HG03565 (cell line): ENCODE results near the gene NRF1.

ENCODE experiments used
- ATAC-seq: cut with Tn5 transposase; IDR thresholded peaks from one replicate; pipeline ENCODE4 v1.9.1; 2021; ENCODE audit warnings: mild to moderate bottlenecking, moderate library complexity; ENCODE audit not compliant: unreplicated experiment

The NRF1 gene

DNA sequence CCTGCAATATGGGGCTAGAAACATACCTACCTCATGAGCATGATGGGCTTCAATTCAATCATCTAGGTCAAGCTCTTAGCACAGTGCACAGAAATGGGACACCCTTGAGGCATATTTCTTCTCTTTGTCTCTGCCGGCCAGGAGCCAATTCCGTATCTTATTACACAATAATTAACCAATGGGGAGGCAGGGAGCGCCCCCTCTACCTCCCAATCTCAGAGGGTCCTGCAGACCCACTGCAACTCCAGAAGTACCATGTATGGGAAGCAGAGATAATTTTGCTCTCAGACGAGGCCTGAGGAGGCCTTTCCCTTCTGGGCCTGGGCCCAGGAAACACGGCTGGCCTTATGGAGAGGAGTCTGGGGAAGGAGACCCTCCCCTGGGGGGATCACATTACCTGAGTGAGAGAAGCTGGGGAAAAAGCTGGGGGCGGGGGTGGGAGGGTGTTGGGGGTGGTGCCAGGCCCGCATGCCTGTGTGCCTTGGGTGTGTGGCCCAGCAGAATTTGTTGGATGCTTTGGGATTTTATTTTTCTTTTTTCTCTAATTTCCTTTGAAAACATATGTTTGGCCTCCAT, 185.8 kb downstream of the NRF1 start:
- no peak for ATAC-seq

DNA sequence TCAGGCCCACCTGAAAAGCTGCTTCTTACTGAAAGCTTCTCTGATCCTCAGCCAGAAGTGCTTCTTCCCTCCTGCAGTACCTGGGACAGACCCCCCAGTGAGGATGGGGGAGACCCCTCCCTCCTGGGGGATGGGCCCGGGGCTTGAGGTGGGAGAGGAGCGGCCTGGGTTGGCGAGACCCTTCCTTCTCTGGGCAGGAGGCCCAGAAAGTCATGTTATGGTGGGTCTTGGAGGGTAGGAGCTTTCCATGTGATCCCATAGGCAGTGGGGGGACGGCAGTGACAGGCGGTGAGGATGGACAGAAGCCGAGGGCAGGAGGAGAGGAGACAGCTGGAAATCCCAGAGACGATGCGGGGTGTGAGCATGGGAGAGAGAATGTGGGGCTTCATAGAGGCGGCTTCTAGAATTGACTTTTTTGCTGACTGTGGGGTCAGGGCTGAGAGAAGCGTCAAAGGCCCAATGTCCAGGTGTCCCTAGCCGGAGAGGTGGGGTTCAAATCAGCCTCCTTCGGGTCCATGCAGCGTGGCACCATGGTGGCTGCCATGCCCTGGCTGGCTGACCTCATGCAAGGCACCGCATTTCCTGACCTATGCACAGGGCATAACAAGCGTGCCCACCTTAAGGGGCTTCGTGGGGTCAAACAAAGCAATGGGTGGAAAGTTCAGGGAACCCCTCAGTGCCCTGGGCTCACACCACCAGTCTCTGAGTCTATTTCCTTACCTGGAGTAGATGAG, 187.3 kb downstream of the NRF1 start:
- ATAC-seq, result no peak

DNA sequence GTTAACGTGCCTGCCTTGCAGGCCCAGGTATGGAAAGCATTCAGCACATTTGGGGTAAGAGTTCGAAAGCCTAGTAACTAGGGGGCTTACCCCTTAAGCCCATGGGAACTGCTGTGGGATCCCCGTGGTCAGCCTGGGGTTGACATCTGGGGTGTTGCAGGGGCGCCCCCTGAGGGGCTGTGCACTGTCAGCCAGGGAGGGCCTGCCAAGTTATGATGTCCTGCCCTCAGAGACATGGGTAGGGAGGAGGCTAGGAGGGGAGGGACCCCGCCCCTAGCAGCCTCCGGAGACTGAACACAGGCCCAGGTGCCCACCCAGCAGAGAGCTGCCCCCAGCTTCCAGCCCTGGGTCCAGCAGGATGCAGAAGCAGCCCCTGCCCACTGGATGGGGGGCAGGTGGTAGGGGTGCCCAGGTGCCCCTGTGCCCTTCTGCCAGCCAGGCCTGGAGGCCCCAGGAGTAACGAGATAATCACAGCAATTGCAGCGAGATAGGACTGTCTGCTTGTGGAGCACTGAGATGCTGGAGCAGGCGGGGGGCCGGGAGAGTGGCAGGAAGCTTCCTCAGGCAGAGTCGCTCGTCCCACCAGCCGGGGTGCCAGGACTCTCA, 187.9 kb downstream of the NRF1 start:
- no peak for ATAC-seq

DNA sequence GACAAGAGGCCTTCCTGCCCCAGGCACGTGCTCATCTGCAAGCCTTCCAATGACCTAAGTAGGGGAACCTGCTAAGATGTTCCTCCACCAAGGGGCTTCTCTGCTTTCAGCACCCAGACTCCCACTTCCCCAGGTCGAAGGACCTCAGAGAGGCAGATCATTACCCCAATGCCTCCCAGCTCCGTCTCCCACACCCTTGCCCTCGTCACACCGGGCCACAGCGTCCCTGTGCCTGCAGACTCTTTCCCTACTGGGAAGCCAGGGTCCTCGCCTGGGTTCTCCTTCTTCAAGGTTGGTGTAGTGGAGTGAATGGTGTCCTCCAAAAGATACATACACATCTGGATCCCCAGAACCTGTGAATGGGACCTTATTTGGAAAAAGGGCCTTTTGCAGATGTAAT, 189.4 kb downstream of the NRF1 start:
- ATAC-seq, result no peak

DNA sequence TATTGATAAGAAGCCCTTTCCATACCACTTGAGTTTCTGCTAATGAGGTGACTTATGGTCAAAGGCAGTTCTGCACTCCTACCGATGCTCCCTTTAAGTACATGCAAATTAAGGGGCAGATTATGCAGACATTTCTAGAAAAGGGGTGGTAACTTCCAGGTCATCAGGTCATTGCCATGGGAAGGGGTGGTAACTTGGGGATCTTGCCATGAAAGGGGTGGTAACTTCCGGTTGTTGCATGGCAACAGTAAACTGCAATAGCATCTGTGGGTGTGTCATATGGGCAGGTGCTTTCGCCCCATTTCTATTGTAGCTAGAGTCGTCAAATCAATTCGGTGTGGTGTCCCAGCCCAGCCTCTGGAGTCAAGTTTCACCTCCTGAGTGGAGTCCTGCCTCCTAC, 190.4 kb downstream of the NRF1 start:
- ATAC-seq, result no peak

DNA sequence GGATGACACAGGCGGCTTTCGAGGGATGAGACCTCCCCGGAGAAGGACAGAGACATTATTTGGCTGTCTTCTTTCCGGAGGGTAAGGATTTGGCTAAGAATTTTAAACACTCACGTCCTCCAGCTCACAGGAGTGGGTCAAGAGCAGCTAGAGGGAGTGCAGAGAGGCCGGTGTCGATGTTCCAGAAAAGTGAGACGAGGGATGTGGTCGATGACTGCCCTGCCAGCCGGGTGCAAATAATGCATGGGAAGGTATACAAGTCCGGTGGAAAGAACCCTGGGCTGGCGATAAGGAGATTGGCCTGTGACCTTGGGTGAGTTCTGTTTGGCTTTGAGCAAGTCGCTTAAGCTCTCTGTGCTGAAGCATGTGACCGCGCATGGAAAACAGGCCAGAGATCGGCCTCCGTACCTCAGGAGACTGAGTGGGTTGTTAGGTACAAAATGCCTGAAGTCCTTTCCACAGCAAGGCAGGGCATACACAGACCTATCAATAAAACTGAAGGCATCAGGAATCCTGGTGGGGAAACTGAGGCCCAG, 192.1 kb downstream of the NRF1 start:
- ATAC-seq, result no peak

DNA sequence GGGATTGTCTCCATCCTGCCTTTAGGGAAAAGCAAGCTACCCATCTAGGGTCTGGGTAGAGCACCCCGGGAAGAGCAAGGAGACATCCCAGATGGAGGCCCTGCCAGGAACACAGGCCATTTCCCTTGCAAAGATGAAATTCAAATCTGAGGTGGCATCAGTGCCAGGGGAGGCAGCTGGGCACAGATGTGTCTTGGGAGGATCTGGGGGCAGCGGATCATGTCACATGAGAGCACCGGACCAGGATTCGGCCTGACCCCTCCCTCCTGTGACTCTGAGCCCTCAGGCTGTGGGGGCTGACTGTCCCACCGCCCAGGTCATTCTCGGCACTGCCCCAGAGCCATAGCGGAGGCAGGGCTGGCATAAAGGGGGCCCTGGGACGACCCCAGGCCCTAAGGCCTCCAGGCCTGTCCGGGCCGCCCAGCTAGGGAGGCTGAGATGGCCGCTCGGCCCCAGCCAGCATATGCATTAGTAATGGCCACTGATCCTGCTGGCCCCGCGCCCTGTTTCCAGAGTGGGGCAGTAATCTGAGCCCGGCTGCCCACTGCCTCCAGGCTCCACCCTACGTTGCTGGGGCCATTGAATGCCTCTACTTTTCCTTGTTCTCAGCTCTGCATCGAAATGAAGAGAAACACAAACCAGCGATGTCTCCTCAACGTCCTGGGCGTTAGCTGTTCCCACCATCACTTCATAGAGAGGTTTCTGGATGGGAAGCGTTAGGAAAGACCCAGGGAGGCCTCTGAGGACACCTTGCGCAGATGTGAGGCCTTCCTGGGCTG, 192.8 kb downstream of the NRF1 start:
- no peak for ATAC-seq

DNA sequence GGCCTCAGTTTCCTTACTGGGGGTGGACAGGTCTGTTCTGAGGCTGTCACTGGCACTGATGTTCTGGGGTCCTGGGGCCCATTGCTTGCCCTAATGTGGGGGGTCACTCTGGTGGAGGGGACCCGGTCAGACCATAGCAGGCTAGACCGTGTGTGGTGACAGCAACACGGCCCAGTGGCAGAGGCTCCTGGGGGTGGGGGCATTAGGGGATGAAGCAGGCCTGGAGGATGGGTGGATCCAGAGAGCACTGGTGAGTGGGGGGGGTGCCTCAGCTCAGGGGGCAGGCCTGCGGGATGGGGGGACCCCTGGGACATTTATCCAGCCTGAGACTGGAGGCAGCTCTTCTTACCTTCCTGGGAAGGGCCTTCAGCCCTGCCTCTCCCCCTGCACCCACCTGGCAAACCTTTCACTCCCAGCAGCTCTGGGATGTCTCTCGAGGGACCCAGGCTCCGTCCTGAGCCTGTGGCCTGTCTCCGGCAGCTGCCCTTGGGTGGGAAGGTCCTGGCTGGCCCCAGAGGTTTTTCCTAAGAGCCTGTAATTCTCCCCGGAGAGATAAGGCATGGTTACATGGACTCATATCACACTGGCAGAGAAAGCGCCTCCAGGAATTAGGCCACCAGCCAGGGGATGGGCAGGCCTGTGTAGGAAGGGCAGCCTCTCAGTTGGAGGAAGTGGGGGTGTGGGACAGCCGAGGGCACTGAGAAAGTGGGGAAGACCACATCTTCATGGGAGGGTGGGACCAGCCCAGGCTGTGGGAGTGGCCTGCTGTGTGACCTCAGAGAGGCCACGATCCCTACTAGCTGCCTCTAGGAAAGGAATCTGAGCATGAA, 193.6 kb downstream of the NRF1 start:
- ATAC-seq, result no peak
